IMR-90 (cell line): Measurements from ENCODE around the gene IRF4. TPM values are rescaled to one million over a fixed set of nuclear protein-coding genes. Genes with fewer than 3 reads are reported as not detected.

Source experiments
- ATAC-seq: fragments of 200-7000 bp; cut with Tn5 transposase; 2 replicates; pipeline ENCODE4 v1.9.1; 2020; ENCODE audit warnings: low read depth, mild to moderate bottlenecking, moderate library complexity
- BruUV-seq: library from RNA; stranded (reverse); fragments of 400-500 nt; replicated peaks from 2 replicates; lab custom pipeline; 2021; lab: Mats Ljungman, UMichigan
- CTCF ChIA-PET: fragments of 300-600 bp; formaldehyde crosslinking; extraction: SDS; loops from one replicate; lab custom pipeline; 2021; ENCODE audit warnings: antibody characterized with exemption; lab: Yijun Ruan, JAX
- POLR2A ChIA-PET: fragments of 300-600 bp; sonication (Branson Sonifier 250); formaldehyde crosslinking; loops from one replicate; lab custom pipeline; 2022; ENCODE audit warnings: antibody characterized with exemption; ENCODE audit not compliant: unreplicated experiment; lab: Charles Lee
- DNase-seq: peaks from one replicate; pipeline ENCODE4 v3.0.0; 2013
- H2AFZ ChIP-seq: replicated peaks from 2 replicates; pipeline ENCODE3; 2013; ENCODE audit warnings: low read length, mild to moderate bottlenecking; ENCODE audit not compliant: poor library complexity
- H2AK5ac ChIP-seq: 2 replicates; pipeline ENCODE4 v1.6.1; 2013; ENCODE audit warnings: low read depth, low read length, inconsistent platforms
- H2AK9ac ChIP-seq: replicated peaks from 2 replicates; pipeline ENCODE3; 2013; ENCODE audit warnings: mild to moderate bottlenecking, low read depth, low read length, moderate library complexity; ENCODE audit not compliant: poor library complexity
- H2BK120ac ChIP-seq: 2 replicates; pipeline ENCODE4 v1.6.1; 2013; ENCODE audit warnings: low read depth, low read length, inconsistent platforms
- H2BK15ac ChIP-seq: 3 replicates; pipeline ENCODE4 v1.6.1; 2013; ENCODE audit warnings: low read depth, low read length, inconsistent platforms
- H2BK20ac ChIP-seq: 2 replicates; pipeline ENCODE4 v1.6.1; 2013; ENCODE audit warnings: low read depth, mild to moderate bottlenecking, inconsistent platforms, low read length, moderate library complexity
- H2BK5ac ChIP-seq: 2 replicates; pipeline ENCODE4 v1.6.1; 2013; ENCODE audit warnings: mild to moderate bottlenecking, low read depth, low read length, inconsistent platforms; ENCODE audit not compliant: poor library complexity, severe bottlenecking
- H3K14ac ChIP-seq: replicated peaks from 2 replicates; pipeline ENCODE4 v1.6.1; 2013; ENCODE audit warnings: low read depth, low read length, inconsistent platforms
- H3K18ac ChIP-seq: 2 replicates; pipeline ENCODE4 v1.6.1; 2013; ENCODE audit warnings: low read depth, low read length, control low read depth
- H3K23ac ChIP-seq: 2 replicates; pipeline ENCODE4 v1.6.1; 2013; ENCODE audit warnings: low read depth, low read length, inconsistent platforms
- H3K27ac ChIP-seq: 2 replicates; pipeline ENCODE4 v1.5.1; 2013; ENCODE audit warnings: mild to moderate bottlenecking, control low read depth, low read length; ENCODE audit not compliant: insufficient read depth
- H3K27me3 ChIP-seq: 2 replicates; pipeline ENCODE4 v1.6.1; 2013; ENCODE audit warnings: low read length; ENCODE audit not compliant: control insufficient read depth, insufficient read depth
- H3K36me3 ChIP-seq: 2 replicates; pipeline ENCODE4 v1.6.1; 2013; ENCODE audit warnings: low read length, mixed read lengths; ENCODE audit not compliant: control insufficient read depth, insufficient read depth
- H3K4ac ChIP-seq: 2 replicates; pipeline ENCODE4 v1.6.1; 2013; ENCODE audit warnings: low read depth, low read length, inconsistent platforms
- H3K4me1 ChIP-seq: 2 replicates; pipeline ENCODE4 v1.6.1; 2013; ENCODE audit warnings: low read length, mixed read lengths; ENCODE audit not compliant: control insufficient read depth, insufficient read depth
- H3K4me2 ChIP-seq: 2 replicates; pipeline ENCODE4 v1.6.1; 2013; ENCODE audit warnings: low read depth, mild to moderate bottlenecking, control low read depth, low read length, moderate library complexity
- H3K4me3 ChIP-seq: 2 replicates; pipeline ENCODE4 v1.5.1; 2013; ENCODE audit warnings: low read depth, mild to moderate bottlenecking, control low read depth, low read length, moderate library complexity; ENCODE audit not compliant: insufficient read depth
- H3K56ac ChIP-seq: 2 replicates; pipeline ENCODE4 v1.6.1; 2013; ENCODE audit warnings: low read length, inconsistent platforms; ENCODE audit not compliant: insufficient read depth; ENCODE audit errors: extremely low read depth
- H3K79me1 ChIP-seq, 2 experiments: 2 replicates each; pipeline ENCODE4 v1.6.1; 2013; ENCODE audit warnings: low read length in 2 of 2, inconsistent platforms in 1 of 2, low read depth in 1 of 2
- H3K9ac ChIP-seq: 2 replicates; pipeline ENCODE4 v1.6.1; 2013; ENCODE audit warnings: low read depth, low read length, control low read depth
- H3K9me1 ChIP-seq: 2 replicates; pipeline ENCODE4 v1.6.1; 2013; ENCODE audit warnings: low read length, inconsistent platforms; ENCODE audit not compliant: insufficient read depth
- H3K9me3 ChIP-seq: 2 replicates; pipeline ENCODE4 v1.6.1; 2013; ENCODE audit warnings: low read length; ENCODE audit not compliant: control insufficient read depth, insufficient read depth
- H4K20me1 ChIP-seq: 2 replicates; pipeline ENCODE4 v1.6.1; 2013; ENCODE audit warnings: low read length, inconsistent platforms; ENCODE audit not compliant: insufficient read depth
- H4K5ac ChIP-seq: 2 replicates; pipeline ENCODE4 v1.6.1; 2013; ENCODE audit warnings: mild to moderate bottlenecking, low read depth, low read length, control low read depth
- H4K8ac ChIP-seq, 2 experiments: 2 replicates each; pipeline ENCODE4 v1.6.1; 2013; ENCODE audit warnings: low read depth in 2 of 2, low read length in 2 of 2, control low read depth in 1 of 2, inconsistent platforms in 1 of 2
- H4K91ac ChIP-seq: 2 replicates; pipeline ENCODE4 v1.6.1; 2013; ENCODE audit warnings: low read depth, low read length, inconsistent platforms; ENCODE audit not compliant: insufficient read depth
- CTCF ChIP-seq: conservative IDR thresholded peaks from 2 replicates; pipeline ENCODE4 v1.5.1; 2012; ENCODE audit warnings: mild to moderate bottlenecking, low read depth, low read length, improper control_type of control experiment
- MAFK ChIP-seq: IDR thresholded peaks from 2 replicates; pipeline ENCODE4 v1.6.1; 2012; ENCODE audit warnings: low read depth, low read length, improper control_type of control experiment
- RAD21 ChIP-seq: IDR thresholded peaks from 2 replicates; pipeline ENCODE4 v1.6.1; 2012; ENCODE audit warnings: low read length, improper control_type of control experiment
- RFX5 ChIP-seq: IDR thresholded peaks from 2 replicates; pipeline ENCODE4 v1.8.0; 2012; ENCODE audit warnings: low read depth, mild to moderate bottlenecking, low read length, moderate library complexity
- WGBS, 2 experiments: methylation state at CpG; one replicate each; pipeline versions ENCODE4 v1.1.5 to v1.1.7; 2013; ENCODE audit warnings: missing lambda C conversion rate in 2 of 2; ENCODE audit not compliant: insufficient read length in 1 of 2; ENCODE audit errors: extremely low coverage in 2 of 2; 5-methylcytosine and 5-hydroxymethylcytosine counted together
- dilution Hi-C: fragments of 300-500 bp; cut with HindIII; formaldehyde crosslinking; loops from one replicate; pipeline ENCODE4 v1.14.3; 2018; ENCODE audit warnings: low sequenced_read_pairs; ENCODE audit not compliant: unreplicated experiment
- in situ Hi-C: fragments of 300-500 bp; cut with MboI; formaldehyde crosslinking; loops from 3 replicates; pipeline ENCODE4 v1.14.3; 2019; ENCODE audit warnings: low sequenced_read_pairs, inconsistent platforms, mixed read lengths
- intact Hi-C: fragments of 100-400 bp; cut with micrococcal nuclease; formaldehyde crosslinking; loops from 2 replicates; pipeline ENCODE4 v1.10.0; 2022
- polyA plus RNA-seq, 3 experiments: library from polyadenylated mRNA; depleted of rRNA; stranded (reverse); fragments of >200 nt; gene quantifications; 2 replicates each; pipeline ENCODE4 v1.2.3, GENCODE V29; 2012; ENCODE audit warnings: low replicate concordance in 1 of 3
- total RNA-seq: library from RNA; depleted of rRNA; stranded (reverse); fragments of >200 nt; gene quantifications from 2 replicates; pipeline ENCODE4 v1.2.3, GENCODE V29; 2012
- TF ChIP-seq, protein P1 (sequence below): fragments of 150-350 bp; IDR thresholded peaks from 2 replicates; pipeline ENCODE4 v1.6.1; 2017; ENCODE audit warnings: mild to moderate bottlenecking, antibody characterized with exemption, low read length, low read depth

IRF4 gene
- total and polyA plus RNA-seq, 2 of the 4 experiments (the other 2 are of a cell fraction), result not detected

GRCh38 chr6:341914-342831 is 49.4 kb upstream of the IRF4 start:
- Histone ChIP-seq H3K9me3 (no peaks in the 10 kb centered on the region; the same call in 1 of the 2 replicates), H2AK5ac (no peak overlapping the region), H3K4me3 (no peak overlapping the region), H4K20me1 (no peaks in the 10 kb centered on the region; the same call in 1 of the 2 replicates), H2BK120ac (no peak overlapping the region), H2AK9ac (no peak overlapping the region), H3K36me3 (no peaks in the 10 kb centered on the region), H2BK15ac (no peak overlapping the region), H4K8ac (no peak overlapping the region), H4K5ac (no peak overlapping the region), H2BK20ac (no peak overlapping the region), H3K14ac (no peak overlapping the region), H3K9me1 (no peaks in the 10 kb centered on the region; the same call in 1 of the 2 replicates), H3K27me3 (no peaks in the 10 kb centered on the region), H4K91ac (no peak overlapping the region), H3K9ac (no peak overlapping the region), H3K23ac (no peak overlapping the region), H3K4me1 (no peaks in the 10 kb centered on the region), H3K18ac (no peak overlapping the region), H3K4ac (no peak overlapping the region), H3K56ac (no peak overlapping the region), H3K27ac (no peak overlapping the region), H3K79me1 (no peaks in the 10 kb centered on the region), H3K4me2 (no peak overlapping the region), H2BK5ac (no peak overlapping the region), H2AFZ (no peak overlapping the region)
- dilution Hi-C loops, result no loop called here
- intact Hi-C loops, result no loop called here
- WGBS, 2 experiments, result 51% methylated on average over 10 of the region's 16 CpGs; no CpG with 5 or more reads in 1 of the 2 experiments
- CTCF ChIA-PET, result no interaction called here
- POLR2A ChIA-PET, result no interaction called here
- BruUV-seq, result no TSS peak
- TF ChIP-seq, protein P1, sequence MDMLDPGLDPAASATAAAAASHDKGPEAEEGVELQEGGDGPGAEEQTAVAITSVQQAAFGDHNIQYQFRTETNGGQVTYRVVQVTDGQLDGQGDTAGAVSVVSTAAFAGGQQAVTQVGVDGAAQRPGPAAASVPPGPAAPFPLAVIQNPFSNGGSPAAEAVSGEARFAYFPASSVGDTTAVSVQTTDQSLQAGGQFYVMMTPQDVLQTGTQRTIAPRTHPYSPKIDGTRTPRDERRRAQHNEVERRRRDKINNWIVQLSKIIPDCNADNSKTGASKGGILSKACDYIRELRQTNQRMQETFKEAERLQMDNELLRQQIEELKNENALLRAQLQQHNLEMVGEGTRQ, result no peak
- no peak for TF ChIP-seq MAFK
- no peak for TF ChIP-seq CTCF
- TF ChIP-seq RFX5, result no peak
- TF ChIP-seq RAD21, result no peak
- in situ Hi-C loops, result no loop called here
- no peak for DNase-seq
- ATAC-seq, result no peak
